DMS153 treated with DMSO at 0.1 percent for 48 hours (cell line): ENCODE measurements around the gene SEMA6C.

ENCODE experiments used
- DNase-seq: peaks from one replicate; lab custom pipeline; 2025; ENCODE audit not compliant: unreplicated experiment; lab: John Stamatoyannopoulos, UW

Gene SEMA6C

GRCh38 chr1:151164732-151165280 is 18.4 kb upstream of the SEMA6C start:
- DNase-seq: no peak

GRCh38 chr1:151159373-151159772 is 12.9 kb upstream of the SEMA6C start:
- DNase-seq: no peak

- DNase-seq: no peak
These were observed 12.4 kb upstream of the SEMA6C start for GRCh38 chr1:151158751-151159251.

DNA sequence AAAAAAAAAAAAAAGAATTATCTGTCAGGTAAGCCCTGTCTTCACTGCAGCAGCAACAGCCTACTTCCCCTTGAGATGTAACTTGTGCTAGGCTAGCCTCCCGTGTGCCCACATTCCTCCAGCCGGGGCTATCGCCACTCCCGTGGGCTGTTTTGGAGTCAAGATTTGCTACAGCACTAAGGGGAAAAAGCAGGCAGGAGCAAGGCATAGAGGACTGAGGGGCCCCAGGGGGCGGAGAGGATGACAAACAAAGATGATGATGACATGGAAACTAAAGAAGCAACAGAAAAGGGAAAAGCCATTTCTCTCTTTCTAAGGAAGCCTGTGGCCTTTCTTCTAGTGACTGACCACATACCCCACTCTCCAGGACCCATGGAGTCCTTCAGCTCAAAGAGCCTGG is 11.9 kb upstream of the SEMA6C start:
- DNase-seq: no peak

GRCh38 chr1:151157067-151157531 is 10.7 kb upstream of the SEMA6C start:
- no peak for DNase-seq

- no peak for DNase-seq
These were observed 10.0 kb upstream of the SEMA6C start, which contains the start of gene TNFAIP8L2 for GRCh38 chr1:151156515-151156819. TSS of gene TNFAIP8L2 (plus strand) at chr1:151156649. CDS start at chr1:151158698, 2,049 bp downstream.

DNA sequence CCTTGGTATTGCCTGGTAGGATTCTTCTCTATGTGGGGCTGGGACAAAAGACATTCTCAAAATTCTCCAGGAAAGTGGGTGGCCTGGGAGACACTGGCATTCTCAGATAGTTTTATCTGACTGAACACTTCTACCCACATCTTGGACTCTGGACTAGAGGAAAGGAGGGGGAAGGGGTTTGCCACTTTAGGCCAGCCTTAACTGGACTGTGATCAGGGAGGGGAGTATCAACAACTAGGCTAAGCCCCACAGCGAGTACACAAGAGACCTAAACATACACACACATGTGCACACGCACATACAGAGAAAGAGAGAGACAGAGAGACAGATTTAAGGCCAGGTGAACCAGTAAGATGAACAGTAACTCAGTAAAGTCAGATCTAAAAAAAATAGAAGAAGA is 1.2 kb upstream of the SEMA6C start:
- DNase-seq: no peak

DNA sequence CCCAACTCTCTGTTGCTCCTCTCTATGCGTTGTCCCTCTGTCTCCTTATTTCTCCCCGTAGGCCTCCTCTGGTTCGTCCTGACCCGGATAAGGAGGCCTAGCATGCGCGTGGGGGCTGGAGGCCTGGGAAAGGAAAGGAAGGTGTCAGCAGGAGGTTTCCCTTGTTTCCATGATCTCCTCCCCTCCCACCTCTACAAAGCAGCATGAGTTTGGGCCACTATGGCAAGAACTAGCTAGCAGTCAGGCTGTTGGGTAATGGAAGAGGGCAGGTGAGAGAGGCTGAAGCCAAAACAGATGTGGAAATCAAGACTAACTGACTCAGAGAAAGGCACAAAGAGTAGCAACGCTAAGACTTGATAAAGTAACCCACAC is 687 bp upstream of the SEMA6C start:
- DNase-seq: no peak

DNA sequence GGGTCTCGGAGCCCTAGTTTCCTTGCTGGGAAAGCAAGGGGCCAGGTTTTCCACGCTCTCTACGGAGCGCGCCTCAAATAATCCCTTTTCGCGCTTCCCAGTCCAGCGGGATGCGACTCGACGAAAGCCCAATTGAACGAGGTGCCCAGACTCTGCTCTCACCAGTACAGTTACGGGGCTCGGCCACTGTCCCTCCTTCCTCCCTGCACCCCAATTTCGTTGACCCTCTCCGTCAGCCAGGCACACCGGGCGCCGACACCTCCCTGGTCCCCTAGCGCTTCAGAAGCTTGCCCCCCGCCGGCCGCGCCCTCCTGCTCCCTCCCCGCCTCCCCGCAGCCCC is 389 bp downstream of the SEMA6C start:
- no peak for DNase-seq

- DNase-seq: no peak
These were observed 943 bp downstream of the SEMA6C start for GRCh38 chr1:151145304-151146071.

DNA sequence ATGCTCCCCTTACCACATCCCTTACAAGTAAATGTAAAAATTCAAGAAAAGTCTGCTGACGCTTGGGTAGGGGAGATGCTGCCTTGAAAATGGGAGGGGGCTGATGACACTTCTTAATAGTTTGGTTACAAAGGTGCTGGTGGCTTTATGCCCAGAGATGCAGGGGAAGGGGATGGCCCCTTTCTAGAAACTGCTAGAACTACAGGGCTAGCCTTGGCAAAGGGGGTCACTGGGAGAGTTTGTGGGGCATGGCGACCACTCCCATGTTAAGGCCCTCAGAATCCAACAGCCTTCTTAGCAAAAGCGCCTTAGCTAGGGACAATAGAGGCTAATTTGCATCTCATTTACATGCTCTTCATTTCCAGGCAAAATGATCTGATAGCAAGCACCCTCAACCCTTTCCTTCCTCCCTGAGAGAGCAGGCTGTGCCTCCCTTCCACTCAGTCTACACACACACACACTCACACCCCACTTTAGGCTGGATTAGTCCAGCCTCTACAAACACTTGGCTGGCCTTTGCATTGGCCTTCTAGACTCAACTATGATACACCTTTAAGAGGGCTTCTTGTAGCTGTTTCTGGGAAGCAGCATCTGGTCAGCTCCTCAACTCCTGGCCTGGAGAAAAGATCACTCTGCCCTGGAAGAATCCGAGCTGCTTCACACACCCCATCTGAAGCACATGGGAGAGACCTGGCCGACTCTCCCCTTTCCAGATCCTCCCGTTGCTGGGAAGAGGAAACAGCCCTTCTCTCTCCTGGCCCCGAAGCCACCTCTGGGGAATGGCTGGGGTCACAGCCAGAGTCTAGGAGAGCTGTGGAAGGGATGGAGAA is 1.7 kb downstream of the SEMA6C start:
- DNase-seq: no peak

- DNase-seq: no peak
These were observed 2.4 kb downstream of the SEMA6C start for GRCh38 chr1:151143986-151144385.

DNA sequence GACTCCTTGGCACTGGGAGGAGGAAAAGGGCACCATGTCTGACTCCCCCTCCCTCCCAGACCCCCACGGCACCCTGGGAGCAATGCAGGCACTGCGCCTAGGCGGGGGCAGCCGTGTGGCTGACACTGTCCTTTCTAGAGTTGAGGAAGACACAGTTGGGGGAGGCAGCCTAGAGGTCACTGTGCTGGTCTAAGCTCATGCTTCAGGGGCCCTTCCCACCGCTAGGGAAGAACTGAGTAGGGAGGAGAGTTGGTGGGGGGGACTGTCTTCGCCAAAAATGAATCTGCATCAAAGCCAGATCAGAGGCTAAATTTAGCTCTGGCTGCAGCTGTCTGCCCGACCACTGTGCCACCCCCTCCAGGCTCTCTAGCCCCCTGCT is 3.4 kb downstream of the SEMA6C start:
- DNase-seq: no peak

DNA sequence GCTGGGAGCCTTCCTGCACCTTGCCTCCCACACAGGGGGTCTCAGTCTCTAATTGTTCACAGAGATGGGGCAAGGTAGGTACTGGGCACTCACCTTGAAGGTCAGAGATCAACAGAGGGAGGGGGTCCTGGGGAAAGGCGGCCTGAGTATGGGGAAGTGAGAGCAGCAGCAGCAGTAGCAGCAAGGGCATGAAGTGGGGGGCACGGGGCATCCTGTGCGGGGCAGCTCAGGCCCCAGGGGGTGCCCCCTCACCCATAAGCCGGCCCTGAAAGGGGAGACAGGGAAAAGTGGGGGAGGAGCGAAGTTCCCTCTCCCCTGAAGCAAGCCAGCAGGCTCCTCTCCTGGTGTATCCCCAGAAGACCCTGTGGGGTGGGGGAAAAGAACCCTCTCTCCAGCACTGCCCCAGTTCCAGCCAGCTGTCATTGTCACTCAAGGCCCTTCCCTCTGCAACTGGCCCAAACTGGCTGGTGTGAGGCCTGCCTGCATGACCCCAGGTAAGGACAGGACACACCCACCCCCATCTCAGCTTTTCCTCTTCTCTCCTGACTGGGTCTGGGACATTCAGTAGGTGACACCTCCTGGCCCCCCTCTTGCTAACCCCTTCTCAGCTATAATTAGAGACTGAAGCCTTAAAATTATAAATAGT is 3.9 kb downstream of the SEMA6C start:
- DNase-seq: no peak

- DNase-seq: no peak
These were observed 8.6 kb downstream of the SEMA6C start for GRCh38 chr1:151137789-151138188.

DNA sequence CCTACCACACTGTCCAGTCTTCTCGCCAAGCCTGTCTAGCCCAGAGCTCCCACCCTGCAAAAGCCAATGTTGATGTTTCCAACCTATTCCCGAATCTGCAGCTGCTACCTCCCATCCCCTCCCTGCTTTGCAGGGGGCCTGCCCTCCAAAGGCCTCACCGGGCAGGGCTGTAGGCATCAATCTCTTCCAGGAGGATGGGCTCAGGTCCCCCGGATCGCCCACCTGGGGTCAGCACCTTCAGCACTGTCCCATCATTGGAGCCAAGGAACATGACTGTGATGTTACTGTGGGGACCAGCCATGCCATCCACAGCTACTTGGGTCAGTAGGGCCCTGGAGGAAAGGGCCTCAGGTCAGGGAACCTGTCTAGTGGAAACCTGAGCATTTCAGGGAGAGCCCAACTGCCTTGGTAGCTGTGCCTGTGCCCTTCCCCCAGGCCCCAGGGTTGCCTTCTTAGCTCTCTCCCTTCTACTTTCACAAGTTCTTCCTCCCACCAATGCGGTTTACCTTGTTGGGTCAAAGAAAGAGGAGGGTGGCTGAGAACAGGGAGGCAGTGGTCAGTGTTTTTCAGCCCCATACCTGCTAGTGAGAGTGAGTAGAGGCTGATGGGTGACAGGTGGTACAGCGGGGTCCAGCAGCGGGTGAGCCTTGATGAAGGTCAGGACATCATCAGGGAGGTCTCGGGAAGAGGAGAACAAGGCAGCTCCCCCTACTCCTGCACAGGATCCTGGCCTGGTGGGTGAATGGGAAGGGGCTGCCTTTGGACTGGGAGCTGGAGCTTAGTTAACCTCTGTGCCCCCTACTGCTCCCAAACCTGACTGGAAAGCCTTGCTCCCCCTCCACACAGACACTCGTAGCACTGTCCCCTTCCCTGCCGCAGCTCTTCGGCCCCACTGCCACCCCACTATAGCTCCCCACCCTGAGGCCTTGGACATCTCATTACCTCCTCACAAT is 10.7 kb downstream of the SEMA6C start:
- no peak for DNase-seq

DNA sequence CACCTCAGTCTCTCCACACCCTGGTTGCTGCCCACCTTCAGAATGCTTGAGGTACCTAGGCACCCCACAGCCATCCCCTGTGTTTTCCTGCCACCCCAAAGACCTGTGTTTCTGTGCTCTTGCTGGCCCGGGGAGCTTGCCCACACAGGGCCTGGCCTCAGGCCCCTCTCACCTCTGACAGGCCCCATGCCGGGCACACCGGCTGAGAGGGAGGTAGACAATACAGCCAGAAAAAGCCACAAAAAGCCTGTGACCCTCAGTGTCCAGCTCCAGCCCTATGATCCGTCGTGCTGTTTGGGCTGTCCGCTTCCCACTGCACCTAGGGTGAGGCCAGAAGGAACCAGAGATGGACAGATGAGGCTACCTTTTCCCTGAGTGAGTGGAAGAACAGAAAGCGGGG is 11.4 kb downstream of the SEMA6C start:
- no peak for DNase-seq

- no peak for DNase-seq
These were observed 12.0 kb downstream of the SEMA6C start for GRCh38 chr1:151134396-151134795.

DNA sequence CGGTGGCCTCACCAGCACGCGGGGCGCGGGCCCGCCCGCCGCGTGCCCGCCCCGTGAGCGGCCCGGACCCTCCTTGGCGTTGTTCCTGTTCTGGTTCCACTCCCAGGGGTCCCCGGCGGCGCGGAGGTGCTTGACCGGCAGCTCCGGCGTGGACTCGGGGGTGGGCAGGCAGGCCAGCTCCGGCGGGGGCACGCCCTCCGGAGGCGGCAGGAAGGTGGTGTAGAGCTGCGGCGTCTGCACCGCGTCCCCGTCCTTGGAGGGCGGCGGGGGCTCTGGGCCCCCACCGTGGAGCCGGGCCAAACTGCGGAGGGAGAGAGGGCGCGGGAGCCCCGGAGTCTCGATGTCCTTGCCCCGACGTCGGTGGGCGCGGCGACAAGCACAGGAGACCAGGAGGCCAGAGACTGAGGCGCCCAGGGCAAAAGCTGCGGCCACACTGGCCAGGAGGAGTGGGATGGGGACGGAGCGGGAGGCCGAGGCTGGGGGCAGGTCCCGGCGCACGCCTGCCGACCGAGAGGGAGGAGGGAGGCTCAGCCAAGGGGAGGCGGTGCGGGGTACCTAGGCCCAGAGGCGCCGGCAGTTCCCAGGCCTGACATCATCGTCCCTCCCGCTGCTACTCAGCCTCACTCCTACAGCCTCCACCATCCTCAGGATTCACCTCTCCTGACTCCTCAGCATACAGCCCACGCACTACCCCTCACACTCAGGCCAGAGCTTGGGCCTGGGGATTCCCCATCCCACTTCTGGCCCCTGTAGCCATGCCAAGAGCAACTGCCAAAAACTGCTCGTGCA is 13.2 kb downstream of the SEMA6C start:
- DNase-seq: no peak
